HepG2 (cell line): Measurements from ENCODE around the gene PLEKHA6. TPM values are rescaled to one million over a fixed set of nuclear protein-coding genes. Genes with fewer than 3 reads are reported as not detected.

Experiments
- ATAC-seq: fragments of 200-7000 bp; cut with Tn5 transposase; 3 replicates; pipeline ENCODE4 v1.9.1; 2020; ENCODE audit warnings: mild to moderate bottlenecking, moderate library complexity
- BruUV-seq: library from RNA; stranded (reverse); fragments of 400-500 nt; replicated peaks from 2 replicates; lab custom pipeline; 2021; lab: Mats Ljungman, UMichigan
- CTCF ChIA-PET: fragments of 300-600 bp; formaldehyde crosslinking; extraction: SDS; loops from one replicate; lab custom pipeline; 2021; ENCODE audit warnings: low total read pairs, inconsistent platforms, low intra/inter-chr PET ratio; lab: Yijun Ruan, JAX
- POLR2A ChIA-PET: fragments of 350-600 bp; sonication (Branson Sonifier 250); formaldehyde crosslinking; loops from one replicate; lab custom pipeline; 2020; ENCODE audit warnings: antibody characterized with exemption, inconsistent platforms; lab: Yijun Ruan, JAX
- DNase-seq: peaks from one replicate; pipeline ENCODE4 v3.0.0-alpha.2; 2015; ENCODE audit warnings: low spot score
- FAIRE-seq: peaks from 3 replicates; lab custom pipeline; 2011; peaks lifted over from hg19 to GRCh38; lab: Jason Lieb, UNC
- H2AFZ ChIP-seq: one replicate; pipeline ENCODE4 v1.6.1; 2011; ENCODE audit warnings: low read length, inconsistent platforms
- H3K27ac ChIP-seq: fragments of 300-600 bp; 3 replicates; pipeline ENCODE4 v1.8.0; 2011; ENCODE audit warnings: mixed run types, mild to moderate bottlenecking, mixed read lengths, low read length, inconsistent platforms; ENCODE audit not compliant: insufficient read depth; ENCODE audit errors: extremely low read length
- H3K27me3 ChIP-seq, 2 experiments: fragments of 200-600 bp in 1 of 2; 2 replicates in 1 of 2; 3 replicates in 1 of 2; pipeline versions ENCODE4 v1.6.0 to v1.8.0; 2011; ENCODE audit warnings: low read length in 2 of 2, mild to moderate bottlenecking in 2 of 2, moderate library complexity in 2 of 2, inconsistent platforms in 1 of 2; ENCODE audit not compliant: insufficient read depth in 2 of 2, control insufficient read depth in 1 of 2
- H3K36me3 ChIP-seq, 2 experiments: fragments of 200-600 bp in 1 of 2; replicated peaks in 1 of 2; 2 replicates in 1 of 2; 3 replicates in 1 of 2; pipeline versions ENCODE4 v1.5.1 to v1.8.0; 2011; ENCODE audit warnings: low read length in 2 of 2, inconsistent platforms in 1 of 2; ENCODE audit not compliant: insufficient read depth in 2 of 2, control insufficient read depth in 1 of 2
- H3K4me1 ChIP-seq: 2 replicates; pipeline ENCODE4 v1.5.1; 2012; ENCODE audit warnings: low read length, inconsistent platforms; ENCODE audit not compliant: insufficient read depth
- H3K4me2 ChIP-seq: 2 replicates; pipeline ENCODE4 v1.6.0; 2011; ENCODE audit warnings: low read depth, low read length, inconsistent platforms
- H3K4me3 ChIP-seq, 3 experiments: fragments of 200-600 bp in 1 of 3; sonication (generic), shearing (Covaris generic) in 1 of 3; replicated peaks in 1 of 3; 2 replicates each; pipeline ENCODE4 v1.5.1; 2011 to 2016; ENCODE audit warnings: low read length in 3 of 3, inconsistent platforms in 2 of 3, low read depth in 2 of 3, mild to moderate bottlenecking in 2 of 3, control low read depth in 1 of 3, mixed read lengths in 1 of 3; ENCODE audit not compliant: insufficient read depth in 1 of 3
- H3K79me2 ChIP-seq: one replicate; pipeline ENCODE4 v1.6.1; 2011; ENCODE audit warnings: low read length, inconsistent platforms; ENCODE audit not compliant: insufficient read depth
- H3K9ac ChIP-seq: 2 replicates; pipeline ENCODE4 v1.6.0; 2011; ENCODE audit warnings: mild to moderate bottlenecking, low read depth, low read length, inconsistent platforms; ENCODE audit not compliant: insufficient read depth
- H3K9me3 ChIP-seq: 2 replicates; pipeline ENCODE4 v1.5.1; 2012; ENCODE audit warnings: mild to moderate bottlenecking, low read length
- H4K20me1 ChIP-seq: 2 replicates; pipeline ENCODE4 v1.6.0; 2011; ENCODE audit warnings: inconsistent platforms, mild to moderate bottlenecking, low read length, moderate library complexity; ENCODE audit not compliant: insufficient read depth
- ARID5B ChIP-seq: IDR thresholded peaks from 2 replicates; pipeline ENCODE4 v1.4.0; 2020; ENCODE audit warnings: mild to moderate bottlenecking, missing genetic modification reagents
- GATAD2A ChIP-seq: IDR thresholded peaks from 2 replicates; pipeline ENCODE4 v1.6.1; 2016
- HNF4A ChIP-seq: sonication (generic); formaldehyde crosslinking; IDR thresholded peaks from 2 replicates; pipeline ENCODE4 v1.4.0; 2020; ENCODE audit warnings: missing genetic modification reagents
- HNF4G ChIP-seq, 2 experiments: sonication (generic) in 1 of 2; formaldehyde crosslinking in 1 of 2; IDR thresholded peaks; 2 replicates each; pipeline versions ENCODE4 v1.4.0 to v1.6.1; 2011 to 2020; ENCODE audit warnings: borderline replicate concordance in 2 of 2, low read depth in 2 of 2, mild to moderate bottlenecking in 2 of 2, low read length in 1 of 2, missing genetic modification reagents in 1 of 2, moderate library complexity in 1 of 2
- SALL2 ChIP-seq: sonication (generic); formaldehyde crosslinking; IDR thresholded peaks from 2 replicates; pipeline ENCODE4 v1.8.1; 2023; ENCODE audit warnings: mild to moderate bottlenecking, missing genetic modification reagents, inconsistent platforms
- SOX6 ChIP-seq, 2 experiments: fragments of 450-650 bp in 1 of 2; sonication (generic) in 1 of 2; formaldehyde crosslinking in 1 of 2; IDR thresholded peaks; 2 replicates each; pipeline versions ENCODE4 v1.4.0 to v1.6.1; 2017 to 2020; ENCODE audit warnings: antibody characterized with exemption in 1 of 2, mild to moderate bottlenecking in 1 of 2, missing genetic modification reagents in 1 of 2
- SRSF4 ChIP-seq: fragments of 200-400 bp; formaldehyde crosslinking; IDR thresholded peaks from one replicate; pipeline ENCODE4 v1.6.1; 2018; ENCODE audit warnings: mild to moderate bottlenecking, low read depth, low read length, moderate library complexity; ENCODE audit not compliant: poor library complexity, severe bottlenecking
- ZNF616 ChIP-seq: sonication (generic); formaldehyde crosslinking; IDR thresholded peaks from 2 replicates; pipeline ENCODE4 v1.5.0; 2020; ENCODE audit warnings: low read depth, mild to moderate bottlenecking, missing genetic modification reagents
- WGBS: methylation state at CpG from one replicate; pipeline ENCODE4 v1.1.6; 2017; ENCODE audit warnings: low lambda C conversion rate; 5-methylcytosine and 5-hydroxymethylcytosine counted together
- in situ Hi-C: cut with HindIII; loops from 2 replicates; pipeline ENCODE4 v1.10.0; 2017; ENCODE audit warnings: low pct_unique_long_range_greater_than_20kb; ENCODE audit not compliant: extremely low pct_ligation_motif_present
- intact Hi-C: fragments of 100-400 bp; cut with micrococcal nuclease; formaldehyde crosslinking; loops from one replicate; pipeline ENCODE4 v1.10.0; 2022; ENCODE audit not compliant: unreplicated experiment
- polyA plus RNA-seq, 8 experiments: library from polyadenylated mRNA; depleted of rRNA in 3 of 8; stranded (reverse) in 7 of 8; unstranded in 1 of 8; fragments of >200 nt; fragmentation: Illumina TruSeq in 4 of 8; extraction: Trizol in 4 of 8; gene quantifications; 2 replicates each; pipeline versions ENCODE4 v1.2.1 to v1.2.3, GENCODE V29; 2011 to 2016; ENCODE audit warnings: low read depth in 4 of 8, missing spikeins in 1 of 8, mixed read lengths in 1 of 8; ENCODE audit not compliant: insufficient read depth in 1 of 8
- total RNA-seq, 5 experiments: library from RNA; depleted of rRNA; stranded (reverse); fragments of >200 nt; fragmentation: Illumina TruSeq; extraction: Trizol; gene quantifications; 2 replicates each; pipeline ENCODE4 v1.2.3, GENCODE V29; 2016; ENCODE audit warnings: low read depth in 1 of 5

PLEKHA6 gene
- total and polyA plus RNA-seq, 2 of the 13 experiments (the other 11 are each of a cell fraction or from before 2014, with no cell fraction given), result 5.3 to 11.4 TPM

- H3K4me3 ChIP-seq, result no peak overlapping the region
- no peak overlapping the region for H3K9ac ChIP-seq
- intact Hi-C loops, result no loop called here
- in situ Hi-C loops, result no loop called here
- peaks cover 2% of the 10 kb centered on the region for H3K79me2 ChIP-seq
- H3K4me1 ChIP-seq, result peaks cover 20% of the 10 kb centered on the region
- H4K20me1 ChIP-seq, result no peaks in the 10 kb centered on the region
- H3K27me3 ChIP-seq, result no peaks in the 10 kb centered on the region
- peak; percentile 39 for DNase-seq
- no TSS peak for BruUV-seq
- H2AFZ ChIP-seq, result no peak overlapping the region
- WGBS, result 42% methylated on average over 6 of the region's 6 CpGs
- H3K36me3 ChIP-seq, result peaks cover 0 to 1% of the 10 kb centered on the region in 2 experiments; a peak in 1 of 5 replicates
- peak; percentile 60 for ATAC-seq
- peak overlapping the region; percentile 11 for H3K27ac ChIP-seq
- POLR2A ChIA-PET, result interaction anchor here (1.1 kb wide), 1 partner anchor 134 kb away, joined by 4 read pairs; the partner anchor contains the start of gene GOLT1A
- peak; percentile 71 for TF ChIP-seq HNF4A
- TF ChIP-seq SOX6 (IDR thresholded peaks at IDR 0.05), result no peak
- TF ChIP-seq SOX6 (CRISPR knock-in tag; IDR thresholded peaks at IDR 0.05), result peak; percentile 32
- TF ChIP-seq ZNF616, result no peak
- 0 out of 2 replicates have a peak, but pooled peaks have one; percentile 27 for TF ChIP-seq ARID5B
- no peak for TF ChIP-seq SRSF4
- peak; percentile 35; the same call in 1 of the 2 replicates for TF ChIP-seq HNF4G (IDR thresholded peaks at IDR 0.05; ENCODE audit: borderline replicate concordance, low read depth, low read length)
- no peak for TF ChIP-seq HNF4G (CRISPR knock-in tag; IDR thresholded peaks at IDR 0.05; ENCODE audit: borderline replicate concordance, low read depth)
- TF ChIP-seq SALL2 (CRISPR knock-in tag), result no peak
- TF ChIP-seq GATAD2A (CRISPR knock-in tag), result peak; percentile 24; the same call in 1 of the 2 replicates
- H3K4me2 ChIP-seq, result peak overlapping the region; percentile 42
- FAIRE-seq, result peak; percentile 86
- CTCF ChIA-PET, result no interaction called here
- H3K9me3 ChIP-seq, result no peaks in the 10 kb centered on the region
These were observed 11.5 kb downstream of the PLEKHA6 start for GRCh38 chr1:204348242-204348641.
